MM.1S (cell line): ENCODE measurements around the gene CAPN9.

Experiments used
- CTCF ChIP-seq: fragments of 300-600 bp; sonication (generic); IDR thresholded peaks from 2 replicates; pipeline ENCODE4 v1.5.1; 2016; ENCODE audit warnings: antibody characterized with exemption, low read length, mixed read lengths
- EZH2 ChIP-seq: fragments of 300-600 bp; sonication (generic); optimal IDR thresholded peaks from 2 replicates; pipeline ENCODE3; 2017; ENCODE audit warnings: low read depth, mild to moderate bottlenecking, antibody characterized with exemption, low read length, mixed read lengths
- EZH2phosphoT487 ChIP-seq: fragments of 300-600 bp; sonication (generic); IDR thresholded peaks from 2 replicates; pipeline ENCODE4 v1.6.1; 2018; ENCODE audit warnings: antibody characterized with exemption, low read length

- TF ChIP-seq CTCF (no peak), EZH2phosphoT487 (no peak), EZH2 (no peak)
These were observed 39.2 kb upstream of the CAPN9 start for GRCh38 chr1:230707732-230708630.
